Measurements from ENCODE around the gene LFNG.
"Not testable (repeated sequence)": the region's sequence is repeated elsewhere in the genome, so short reads cannot be mapped to it uniquely, and the experiment has no call there.

The LFNG gene

GRCh38 chr7:2530994-2531795 lies 11.6 kb downstream of the LFNG start:
- not testable (repeated sequence) for DNase-seq

DNA sequence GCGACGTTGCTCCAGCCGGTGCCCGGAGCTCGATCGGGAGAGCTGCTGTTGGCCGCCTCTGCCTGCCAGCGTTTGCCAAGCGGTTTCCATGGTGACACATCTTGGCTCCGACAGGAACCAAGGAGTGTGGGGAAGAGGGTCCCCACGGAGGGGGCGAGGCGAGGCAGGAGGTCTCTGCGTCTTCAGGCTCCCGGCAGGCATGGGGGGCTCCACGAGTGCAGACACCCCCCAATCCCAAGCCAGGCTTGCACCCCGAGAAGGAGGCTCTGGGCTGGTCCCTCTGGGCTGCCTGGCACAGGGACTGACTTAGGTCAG lies 12.2 kb downstream of the LFNG start:
- not testable (repeated sequence) for DNase-seq

- not testable (repeated sequence) for DNase-seq
These were observed 12.7 kb downstream of the LFNG start for GRCh38 chr7:2532199-2532772.

DNA sequence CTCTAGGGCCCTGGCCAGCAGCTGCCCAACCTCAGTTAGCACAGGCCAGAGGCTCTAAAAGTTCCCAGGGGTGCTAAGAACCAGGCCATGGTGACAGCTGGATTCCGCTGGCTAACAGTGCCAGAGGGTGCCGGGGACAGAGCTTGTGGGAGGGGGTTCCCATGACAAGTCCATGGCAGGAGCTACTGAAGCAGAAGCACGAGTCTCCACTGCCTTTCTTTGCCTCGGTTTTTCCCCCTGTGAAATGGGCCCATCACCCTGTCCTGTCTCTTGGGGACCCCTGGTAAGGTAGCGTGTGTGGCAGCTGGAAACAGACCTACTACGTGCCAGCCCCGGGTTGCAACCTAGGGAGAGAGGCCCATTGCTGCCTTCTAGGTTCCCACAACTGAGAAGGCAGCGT lies 13.2 kb downstream of the LFNG start:
- not testable (repeated sequence) for DNase-seq

- not testable (repeated sequence) for DNase-seq
These were observed 14.0 kb downstream of the LFNG start for GRCh38 chr7:2533566-2533965.

DNA sequence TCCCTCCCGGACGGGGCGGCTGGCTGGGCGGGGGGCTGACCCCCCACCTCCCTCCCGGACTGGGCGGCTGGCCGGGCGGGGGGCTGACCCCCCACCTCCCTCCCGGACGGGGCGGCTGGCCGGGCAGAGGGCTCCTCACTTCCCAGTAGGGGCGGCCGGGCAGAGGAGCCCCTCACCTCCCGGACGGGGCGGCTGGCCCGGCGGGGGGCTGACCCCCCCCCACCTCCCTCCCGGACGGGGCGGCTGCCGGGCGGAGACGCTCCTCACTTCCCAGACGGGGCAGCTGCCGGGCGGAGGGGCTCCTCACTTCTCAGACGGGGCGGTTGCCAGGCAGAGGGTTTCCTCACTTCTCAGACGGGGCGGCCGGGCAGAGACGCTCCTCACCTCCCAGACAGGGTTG lies 14.6 kb downstream of the LFNG start:
- DNase-seq: not testable (repeated sequence)

GRCh38 chr7:2535872-2536627 lies 16.5 kb downstream of the LFNG start:
- not testable (repeated sequence) for DNase-seq

DNA sequence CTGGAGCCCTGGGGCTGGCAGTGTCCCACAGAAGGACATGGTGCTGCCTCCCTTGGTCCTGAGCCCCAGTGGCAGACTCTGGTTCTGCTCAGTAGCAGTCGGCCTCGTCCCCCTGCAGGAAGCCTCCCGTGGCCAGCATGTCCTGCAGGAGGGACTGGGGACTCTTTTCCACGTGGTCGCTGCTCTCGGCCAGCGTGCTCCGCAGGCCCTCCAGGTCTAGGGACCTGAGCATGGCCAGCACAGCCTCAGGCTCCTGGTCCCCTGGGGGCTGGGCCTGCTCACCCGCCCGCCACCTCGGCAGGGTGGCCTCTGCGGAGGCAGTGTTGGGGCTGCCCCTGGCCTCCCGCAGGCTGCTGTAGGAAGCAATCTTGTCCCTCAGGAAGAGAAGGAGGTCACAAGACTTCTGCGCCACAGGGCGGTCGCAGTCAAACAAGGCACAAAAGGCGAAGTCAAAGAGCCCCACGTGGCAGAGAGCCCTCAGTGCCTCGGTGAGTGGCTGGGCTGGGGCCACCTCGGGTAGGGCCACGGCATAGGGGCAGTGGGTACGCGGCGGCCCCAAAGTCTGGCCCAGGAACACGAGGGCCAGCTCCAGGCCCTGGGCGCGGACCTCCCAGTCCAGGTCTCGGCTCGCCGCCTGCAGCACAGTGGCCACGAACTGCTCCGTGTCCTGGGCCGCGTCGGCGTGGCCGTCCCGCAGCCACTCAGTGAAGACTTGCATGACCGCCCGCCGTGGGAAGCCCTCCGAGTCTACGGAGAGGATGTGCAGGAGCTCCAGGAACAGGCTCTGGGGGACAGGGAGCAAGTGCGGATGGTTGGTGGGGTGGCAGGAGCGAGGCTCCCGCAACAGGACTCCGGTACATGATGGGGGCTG lies 18.6 kb downstream of the LFNG start:
- no peak for DNase-seq

GRCh38 chr7:2539031-2539911 lies 19.7 kb downstream of the LFNG start:
- DNase-seq: no peak

DNA sequence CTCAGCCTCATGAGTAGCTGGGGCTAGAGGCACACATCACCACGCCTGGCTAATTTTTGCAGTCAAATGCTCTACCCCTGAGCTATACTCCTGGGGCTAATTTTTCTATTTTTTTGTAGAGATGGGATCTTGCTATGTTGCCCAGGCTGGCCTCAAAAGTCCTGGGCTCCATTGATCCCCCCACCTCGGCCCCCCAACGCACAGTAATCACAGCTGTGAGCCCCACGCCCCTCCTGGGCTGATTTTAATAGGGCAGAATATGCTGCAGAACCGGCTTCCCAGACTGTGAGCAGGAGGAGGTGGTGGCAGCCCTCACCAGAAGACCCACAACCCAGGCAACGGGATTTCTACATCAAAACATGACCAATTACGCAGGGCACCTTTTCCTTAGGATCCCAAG lies 20.6 kb downstream of the LFNG start:
- no peak for DNase-seq

DNA sequence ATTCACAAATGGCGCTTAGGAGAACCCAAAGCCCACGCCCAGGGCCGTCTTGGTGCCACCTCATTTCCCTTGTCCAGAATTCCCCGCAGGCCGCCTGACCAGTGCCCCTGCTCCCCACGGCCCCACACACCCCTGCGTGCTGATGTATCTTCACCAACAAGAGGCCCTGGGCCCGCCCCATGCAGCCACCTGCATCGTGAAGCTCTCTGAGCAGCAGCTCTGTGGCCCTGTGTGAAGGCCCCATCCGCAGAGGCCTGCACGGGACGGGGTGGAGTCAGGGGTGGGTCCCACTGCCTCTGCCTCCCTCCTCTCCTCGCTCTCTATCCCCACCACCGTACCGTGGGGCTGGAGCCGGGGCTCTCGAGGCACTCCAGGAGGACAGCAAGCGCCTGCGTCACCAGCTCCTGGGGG lies 21.1 kb downstream of the LFNG start:
- no peak for DNase-seq

- DNase-seq: no peak
These were observed 21.9 kb downstream of the LFNG start for GRCh38 chr7:2541291-2542010.

DNA sequence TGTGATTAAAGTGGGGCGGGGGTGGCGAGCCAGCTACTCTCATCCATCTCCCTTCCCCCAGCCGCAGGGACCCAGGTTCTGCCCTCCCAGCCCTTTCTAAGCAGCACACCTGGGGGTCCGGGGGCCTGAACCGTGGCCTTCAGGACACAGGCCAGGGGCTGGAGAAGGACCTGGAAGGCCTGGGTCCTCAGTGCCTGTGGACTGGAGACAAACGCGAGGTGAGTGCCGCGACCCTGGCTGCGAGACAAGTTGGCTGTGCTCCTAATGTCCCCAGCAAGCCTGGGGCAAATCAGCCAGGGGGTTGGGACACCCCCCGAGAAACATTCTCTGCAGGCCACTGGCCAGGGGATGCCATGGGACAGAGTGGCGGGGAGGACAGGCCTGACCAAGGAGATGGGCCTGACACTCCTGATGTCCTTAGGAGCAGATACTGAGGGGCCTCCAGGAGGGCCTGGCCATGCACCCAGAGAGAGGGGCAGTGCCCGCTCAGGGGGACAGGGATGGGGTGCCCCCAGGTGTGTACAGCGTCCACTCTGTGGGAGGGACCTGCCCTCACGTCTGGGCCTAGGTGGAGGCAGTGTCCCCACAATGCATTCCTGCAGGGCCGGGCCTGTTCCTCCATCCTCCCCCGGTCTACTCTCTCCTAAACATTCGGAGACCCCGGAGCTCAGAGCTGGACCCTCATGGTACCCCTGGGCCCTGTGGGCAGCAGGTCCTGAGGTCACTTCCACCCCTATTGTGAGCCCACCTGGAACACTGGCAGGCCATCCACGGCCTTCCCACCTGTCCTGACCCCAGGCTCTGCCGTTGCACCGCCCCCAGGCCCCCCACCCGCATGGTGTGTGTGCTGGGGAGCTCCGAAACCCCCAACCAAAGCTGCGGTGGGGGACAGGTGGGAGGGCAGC lies 22.7 kb downstream of the LFNG start:
- DNase-seq: no peak

GRCh38 chr7:2542916-2543871 lies 23.6 kb downstream of the LFNG start:
- DNase-seq: no peak

DNA sequence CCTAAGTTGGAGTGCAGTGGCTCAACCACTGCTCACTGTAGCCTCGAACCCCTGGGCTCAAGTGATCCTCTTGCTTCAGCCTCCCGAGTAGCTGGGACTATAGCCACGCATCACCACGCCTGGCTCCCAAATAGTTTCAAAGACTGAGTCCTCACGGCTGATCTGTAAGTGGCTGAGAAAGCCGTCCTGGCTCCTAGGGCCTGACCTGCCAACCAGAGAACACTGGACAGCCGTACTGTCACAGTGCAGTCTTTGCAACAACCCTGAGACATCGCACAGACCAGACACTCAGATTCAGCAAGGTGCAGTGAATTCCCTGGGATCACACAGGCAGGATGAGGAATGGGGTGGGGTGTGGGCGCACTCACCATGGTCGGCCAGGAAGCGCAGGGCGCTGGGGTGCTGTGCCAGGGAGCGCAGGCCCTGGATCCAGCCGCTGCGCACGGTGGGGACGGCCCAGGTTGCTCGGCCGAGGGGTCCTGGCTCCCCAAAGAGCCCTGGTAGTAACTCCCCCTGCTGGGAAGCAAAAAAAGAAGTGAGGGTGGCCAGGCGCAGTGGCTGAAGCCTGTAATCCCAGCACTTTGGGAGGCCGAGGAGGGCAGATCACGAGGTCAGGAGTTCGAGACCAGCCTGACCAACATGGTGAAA lies 25.1 kb downstream of the LFNG start:
- DNase-seq: no peak

DNA sequence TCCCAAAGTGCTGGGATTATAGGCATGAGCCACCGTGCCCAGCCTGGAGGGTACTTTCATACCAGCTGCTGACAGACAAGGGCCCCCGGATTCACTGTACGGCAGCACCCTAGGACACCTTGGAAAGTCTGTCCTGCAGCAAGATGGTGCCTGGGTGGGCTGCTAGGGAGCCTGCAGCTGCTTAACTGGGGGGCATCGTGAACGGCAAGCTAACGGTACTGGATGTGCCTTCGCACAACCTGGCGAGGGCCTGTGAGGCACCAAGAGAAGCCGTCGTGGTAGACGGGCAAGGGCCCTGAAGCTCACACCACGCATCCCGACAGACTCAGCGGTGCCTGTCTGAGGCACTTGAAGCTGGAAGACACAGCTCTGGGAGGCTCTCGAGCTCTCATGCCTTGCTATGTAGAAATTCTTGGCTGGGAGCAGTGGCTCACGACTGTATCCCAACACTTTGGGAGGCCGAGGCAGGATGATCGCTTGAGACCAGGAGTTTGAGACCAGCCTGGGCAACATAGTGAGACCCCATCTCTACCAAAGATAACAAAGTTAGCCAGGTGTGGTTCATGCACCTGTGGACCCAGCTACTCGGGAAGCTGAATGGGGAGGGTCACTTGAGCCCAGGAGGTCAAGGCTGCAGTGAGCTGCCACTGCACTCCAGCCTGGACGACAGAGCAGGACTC lies 26.3 kb downstream of the LFNG start:
- DNase-seq: no peak

- DNase-seq: no peak
These were observed 27.4 kb downstream of the LFNG start for GRCh38 chr7:2546776-2547586.
